Small intestine (tissue), 7 donors: ENCODE data around the gene ASPHD2. TPM values are rescaled to one million over a fixed set of nuclear protein-coding genes. Genes with fewer than 3 reads are reported as not detected.

Source experiments
- DNase-seq, 2 donors: peaks; one replicate each; pipeline versions ENCODE4 v3.0.0 to v3.0.0-alpha.2; 2013
- FAIRE-seq: peaks from 2 replicates; lab custom pipeline; 2012; peaks lifted over from hg19 to GRCh38; lab: Jason Lieb, UNC
- H3K27ac ChIP-seq, 3 donors: one replicate each; pipeline ENCODE4 v1.5.1; 2013; ENCODE audit warnings: low read length in 2 of 3, mild to moderate bottlenecking in 2 of 3, control low read depth in 1 of 3, inconsistent platforms in 1 of 3, low read depth in 1 of 3, moderate library complexity in 1 of 3
- H3K27me3 ChIP-seq, 3 donors: one replicate each; pipeline ENCODE4 v1.6.1; 2013; ENCODE audit warnings: low read length in 3 of 3, inconsistent platforms in 1 of 3; ENCODE audit not compliant: control insufficient read depth in 3 of 3, insufficient read depth in 3 of 3
- H3K36me3 ChIP-seq, 3 donors: one replicate each; pipeline ENCODE4 v1.6.1; 2013; ENCODE audit warnings: low read length in 3 of 3, inconsistent platforms in 1 of 3, low read depth in 1 of 3, mild to moderate bottlenecking in 1 of 3, moderate library complexity in 1 of 3; ENCODE audit not compliant: control insufficient read depth in 3 of 3, insufficient read depth in 2 of 3
- H3K4me1 ChIP-seq, 3 donors: one replicate each; pipeline ENCODE4 v1.6.1; 2013; ENCODE audit warnings: low read length in 2 of 3, inconsistent platforms in 1 of 3, low read depth in 1 of 3, mild to moderate bottlenecking in 1 of 3, moderate library complexity in 1 of 3; ENCODE audit not compliant: control insufficient read depth in 3 of 3, insufficient read depth in 2 of 3
- H3K4me3 ChIP-seq, 3 donors: one replicate each; pipeline ENCODE4 v1.5.1; 2013; ENCODE audit warnings: low read length in 3 of 3, control low read depth in 1 of 3, inconsistent platforms in 1 of 3, low read depth in 1 of 3, mild to moderate bottlenecking in 1 of 3, moderate library complexity in 1 of 3
- H3K9me3 ChIP-seq, 2 donors: one replicate each; pipeline ENCODE4 v1.6.1; 2013; ENCODE audit warnings: low read depth in 1 of 2, low read length in 1 of 2; ENCODE audit not compliant: control insufficient read depth in 2 of 2, insufficient read depth in 1 of 2
- WGBS, 3 donors: extraction: QIAGEN DNeasy Blood & Tissue Kit; methylation state at CpG; one replicate each; pipeline ENCODE4 v1.1.7; 2013; 5-methylcytosine and 5-hydroxymethylcytosine counted together
- polyA plus RNA-seq, 4 donors: library from polyadenylated mRNA; stranded (reverse) in 3 of 4; unstranded in 1 of 4; fragments of 200-250 nt in 3 of 4; fragments of 120-200 nt in 1 of 4; gene quantifications; one replicate each; pipeline versions ENCODE4 v1.2.1 to v1.2.3, GENCODE V29; 2013
- donor health status: healthy with polysubstance abuse.
- donor health status: control.
- donor health status: control.
- donor health status: Bipolar disorder and iron deficiency.
- donor health status: healthy.

ASPHD2 gene
- polyA plus RNA-seq, 4 donors = 0.45 to 1.8 (median 0.65) TPM

DNA sequence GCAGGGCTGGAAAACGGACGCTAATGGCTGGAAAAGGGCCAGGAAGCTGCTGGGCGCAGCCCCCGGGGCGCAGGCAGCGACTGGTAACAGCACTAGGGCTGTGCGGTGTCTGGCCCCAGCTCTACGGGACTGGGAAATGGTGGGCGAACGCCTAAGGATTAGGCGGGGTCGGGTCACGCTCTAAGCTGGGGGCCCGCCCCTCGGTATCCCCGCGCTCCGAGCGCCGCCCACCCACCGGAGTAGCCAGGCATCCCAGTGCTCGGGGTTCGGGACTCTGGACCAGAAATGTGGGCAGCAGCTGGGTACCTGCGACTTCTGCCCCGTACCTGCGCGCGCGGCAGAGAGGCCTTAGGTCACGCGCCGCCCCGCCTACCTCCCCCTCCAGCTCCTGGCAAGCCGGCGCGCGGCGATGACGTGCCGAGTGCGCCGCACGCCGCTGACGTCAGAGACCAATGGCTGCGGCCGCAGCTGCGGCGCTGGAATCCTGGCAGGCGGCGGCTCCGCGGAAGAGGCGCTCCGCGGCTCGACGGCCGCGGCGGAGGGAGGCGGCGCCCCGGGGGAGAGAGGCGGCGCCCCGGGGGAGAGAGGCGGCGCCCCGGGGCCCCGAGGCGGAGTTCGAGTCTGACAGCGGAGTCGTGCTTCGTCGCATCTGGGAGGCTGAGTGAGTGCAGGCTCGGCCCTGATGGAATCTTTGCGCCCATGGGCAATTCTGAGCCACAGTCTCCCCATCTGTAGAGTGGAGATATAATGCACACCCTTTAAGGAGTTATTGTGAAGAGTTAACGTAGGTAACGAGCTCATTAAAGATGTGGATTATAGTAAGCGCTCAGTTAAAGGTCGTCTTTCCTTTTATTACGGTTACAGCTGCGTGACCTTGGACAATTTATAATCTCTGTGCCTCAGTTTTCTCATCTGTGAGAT is 54.6 kb downstream of the ASPHD2 start, which contains the start of the genes HPS4 and SRRD:
HPS4 (minus strand) TSS at position 345 of the 921 bp plus-strand sequence. CDS start 2,021 bp downstream, outside the sequence.
SRRD (plus strand) TSS at position 439 of the 921 bp plus-strand sequence; CDS start at position 453, 14 bp downstream.
- Histone ChIP-seq H3K9me3 (no peaks in the 10 kb centered on the region), H3K27ac (peak within 1 kb of the TSS; percentile 90 to 97 (median 96)), H3K27me3 (no peaks in the 10 kb centered on the region), H3K4me1 (peaks cover 5 to 36% (median 22%) of the 10 kb centered on the region in 3 donors), H3K36me3 (peaks cover 3 to 21% (median 6%) of the 10 kb centered on the region in 3 donors), H3K4me3 (peak within 1 kb of the TSS; percentile 62 to 100 (median 82))
- FAIRE-seq (no peak), DNase-seq (peak; percentile 92 to 98)
- WGBS, 3 donors = 1% methylated on average over 58 to 85 of the region's 85 CpGs

DNA sequence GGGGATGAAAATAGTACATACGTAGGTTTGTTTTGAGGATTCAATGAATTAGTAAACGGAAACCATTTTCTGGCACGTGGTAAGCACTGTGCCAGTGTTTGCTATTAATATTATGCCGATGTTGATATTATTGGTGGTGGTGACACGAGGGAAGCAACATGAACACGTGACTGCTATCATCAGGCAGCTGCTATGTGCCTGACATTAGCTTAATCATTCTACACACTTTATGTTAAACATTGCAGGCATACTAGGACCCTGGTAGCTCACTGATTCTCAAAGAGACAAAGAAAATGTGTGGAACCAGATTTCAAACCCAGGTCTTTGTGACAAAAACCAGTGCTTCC is 55.3 kb downstream of the ASPHD2 start:
- peaks cover 3 to 25% (median 7%) of the 10 kb centered on the region in 3 donors for H3K36me3 ChIP-seq
- no peaks in the 10 kb centered on the region for H3K27me3 ChIP-seq
- peak overlapping the region; percentile 62 to 85 (median 82) for H3K4me3 ChIP-seq
- H3K4me1 ChIP-seq = peaks cover 5 to 34% (median 15%) of the 10 kb centered on the region in 3 donors
- DNase-seq (no peak), FAIRE-seq (no peak)
- H3K9me3 ChIP-seq = no peaks in the 10 kb centered on the region
- 4 to 5% (median 4%) methylated on average over 6 of the region's 6 CpGs for WGBS, 3 donors
- peak overlapping the region; percentile 76 to 96 (median 90) for H3K27ac ChIP-seq

DNA sequence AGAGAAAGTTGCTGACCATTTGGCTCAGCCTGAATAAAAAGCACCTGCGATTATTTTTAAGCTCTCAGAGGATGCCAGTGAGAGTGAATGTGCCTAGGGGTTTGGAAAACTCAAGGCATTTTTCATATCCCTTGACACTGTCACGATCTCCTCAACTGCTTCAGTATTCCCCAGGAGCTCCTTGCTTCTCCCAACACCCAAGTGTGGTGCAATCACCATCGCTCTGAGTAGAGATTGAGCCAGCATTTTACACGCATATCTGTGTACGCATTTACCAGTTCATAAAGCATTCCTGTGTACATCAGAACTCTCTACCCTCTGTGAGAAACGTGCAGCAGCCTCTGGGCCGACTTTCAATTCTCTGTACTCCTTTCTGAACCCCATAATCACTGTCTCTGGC is 56.0 kb downstream of the ASPHD2 start:
- H3K27me3 ChIP-seq = no peaks in the 10 kb centered on the region
- H3K4me1 ChIP-seq = peaks cover 5 to 36% (median 12%) of the 10 kb centered on the region in 3 donors
- no peak overlapping the region for H3K4me3 ChIP-seq
- FAIRE-seq (no peak), DNase-seq (peak in 1 of 2 donors; percentile 17)
- no peaks in the 10 kb centered on the region for H3K9me3 ChIP-seq
- no peak overlapping the region for H3K27ac ChIP-seq
- 42 to 64% (median 51%) methylated on average over 7 of the region's 7 CpGs for WGBS, 3 donors
- peaks cover 3 to 29% (median 9%) of the 10 kb centered on the region in 3 donors for H3K36me3 ChIP-seq

DNA sequence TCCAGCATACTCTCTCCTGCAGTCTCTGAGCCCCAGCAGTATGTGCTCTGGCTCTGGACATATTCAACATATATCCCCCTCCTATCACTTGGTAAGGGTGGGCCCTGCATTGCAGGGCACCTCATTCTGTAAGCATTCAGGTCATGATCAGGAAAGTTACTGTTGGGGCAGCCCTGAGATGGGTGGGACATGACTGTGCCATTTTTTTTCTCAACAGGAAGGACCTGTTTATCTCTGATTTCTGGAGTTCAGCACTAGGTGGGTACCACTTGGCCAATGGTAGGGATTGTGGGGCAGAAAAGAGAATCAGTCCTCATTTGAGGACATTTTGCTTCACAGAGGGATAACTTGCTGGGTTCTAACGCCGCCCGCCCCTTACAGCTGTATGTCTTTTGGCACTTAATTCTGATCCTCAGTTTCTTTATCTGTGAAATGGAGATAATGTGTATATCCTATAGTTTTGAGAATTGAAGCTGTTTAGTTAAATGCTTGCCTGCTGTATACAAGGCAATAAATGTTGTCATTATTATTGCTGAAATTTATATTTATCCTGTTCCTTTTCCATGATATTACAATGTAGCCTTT is 56.8 kb downstream of the ASPHD2 start:
- peaks cover 3 to 26% (median 13%) of the 10 kb centered on the region in 3 donors for H3K36me3 ChIP-seq
- FAIRE-seq = no peak
- H3K4me1 ChIP-seq = peaks cover 2 to 29% (median 12%) of the 10 kb centered on the region in 3 donors
- H3K27ac ChIP-seq = no peak overlapping the region
- no peaks in the 10 kb centered on the region for H3K9me3 ChIP-seq
- WGBS, 3 donors = 62 to 78% (median 76%) methylated on average over 3 of the region's 3 CpGs
- DNase-seq = no peak
- H3K4me3 ChIP-seq = no peak overlapping the region
- H3K27me3 ChIP-seq = no peaks in the 10 kb centered on the region

DNA sequence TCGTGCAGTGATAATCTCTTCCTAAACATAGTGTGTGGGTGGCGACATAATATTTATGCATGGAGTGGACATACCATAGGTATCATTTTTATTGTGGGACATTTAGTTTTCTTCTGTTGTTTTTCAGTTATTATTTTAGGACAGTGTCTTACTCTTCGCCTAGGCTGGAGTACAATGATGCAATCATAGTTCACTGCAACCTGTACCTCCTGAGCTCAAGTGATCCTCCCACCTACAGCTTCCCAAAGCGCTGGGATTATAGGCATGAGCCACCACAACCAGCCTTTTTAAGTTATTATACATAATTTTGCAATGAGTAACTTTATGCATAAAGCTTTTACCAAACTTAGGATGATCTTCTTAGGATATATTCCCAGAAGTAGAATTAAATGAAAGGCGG is 57.3 kb downstream of the ASPHD2 start:
- WGBS, 3 donors = 87 to 93% (median 89%) methylated on average over 5 of the region's 5 CpGs
- peaks cover 2 to 25% (median 12%) of the 10 kb centered on the region in 3 donors for H3K4me1 ChIP-seq
- peaks cover 4 to 26% (median 14%) of the 10 kb centered on the region in 3 donors for H3K36me3 ChIP-seq
- H3K9me3 ChIP-seq = no peaks in the 10 kb centered on the region
- H3K4me3 ChIP-seq = no peak overlapping the region
- no peaks in the 10 kb centered on the region for H3K27me3 ChIP-seq
- DNase-seq (no peak), FAIRE-seq (no peak)
- no peak overlapping the region for H3K27ac ChIP-seq

DNA sequence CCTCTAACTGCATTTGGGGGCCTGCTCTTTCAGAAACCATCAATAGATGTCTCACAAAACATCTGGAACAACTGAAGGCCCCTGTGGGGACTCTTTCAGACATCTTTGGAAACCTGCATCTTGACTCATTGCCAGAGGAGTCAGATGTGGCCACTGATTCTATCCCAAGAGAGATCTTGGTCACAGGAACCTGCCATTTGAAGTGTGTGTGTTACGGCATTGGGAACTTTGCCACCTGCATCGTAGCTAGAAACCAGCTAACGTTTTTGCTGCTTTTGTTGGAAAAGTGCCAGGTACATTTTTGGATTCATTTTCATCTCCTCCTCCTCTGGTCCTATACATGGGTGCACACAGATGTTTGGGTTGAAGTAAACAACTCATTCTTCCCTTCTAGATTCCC is 58.9 kb downstream of the ASPHD2 start:
- WGBS, 3 donors = 49 to 57% (median 54%) methylated on average over 3 of the region's 3 CpGs
- Histone ChIP-seq H3K27me3 (no peaks in the 10 kb centered on the region), H3K4me3 (no peak overlapping the region), H3K36me3 (peaks cover 9 to 36% (median 27%) of the 10 kb centered on the region in 3 donors), H3K4me1 (peaks cover under 1 to 12% (median 7%) of the 10 kb centered on the region in 3 donors), H3K27ac (no peak overlapping the region), H3K9me3 (no peaks in the 10 kb centered on the region)
- FAIRE-seq (no peak), DNase-seq (no peak)

DNA sequence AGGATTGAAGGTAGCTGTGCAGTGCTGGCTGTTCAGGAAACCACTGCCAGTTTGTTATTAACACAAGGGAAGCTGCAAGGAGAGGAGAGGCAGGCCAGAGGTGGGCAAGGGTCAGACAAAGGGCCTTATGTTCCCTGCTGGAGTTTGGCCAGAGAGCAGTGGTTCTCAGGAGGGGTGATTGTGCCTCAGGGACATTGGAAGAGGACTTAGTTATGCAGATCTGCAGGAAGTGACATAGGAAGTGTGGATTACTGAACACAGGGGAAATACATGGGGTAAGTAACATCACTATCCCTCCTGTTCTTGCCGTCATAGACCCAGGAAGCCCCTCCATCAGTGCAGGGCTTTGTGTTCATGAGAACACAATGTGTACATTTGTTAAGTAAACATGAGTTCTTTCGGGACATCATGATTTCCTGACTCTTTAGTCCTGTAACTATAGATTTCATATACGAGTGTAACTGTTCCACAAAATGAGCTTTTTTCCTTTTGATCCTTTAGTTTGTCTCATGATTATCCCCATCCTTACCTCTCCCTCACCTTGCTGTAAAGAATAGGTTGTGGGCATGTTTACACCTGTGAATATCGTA is 60.5 kb downstream of the ASPHD2 start:
- H3K4me1 ChIP-seq = peaks cover 0 to 7% (median 4%) of the 10 kb centered on the region in 3 donors
- H3K4me3 ChIP-seq = no peak overlapping the region
- FAIRE-seq (no peak), DNase-seq (peak in 1 of 2 donors; percentile 21)
- WGBS, 3 donors = 79 to 81% (median 80%) methylated on average over 4 of the region's 4 CpGs
- peaks cover 20 to 46% (median 33%) of the 10 kb centered on the region in 3 donors for H3K36me3 ChIP-seq
- H3K27ac ChIP-seq = no peak overlapping the region
- H3K9me3 ChIP-seq = no peaks in the 10 kb centered on the region
- no peaks in the 10 kb centered on the region for H3K27me3 ChIP-seq

DNA sequence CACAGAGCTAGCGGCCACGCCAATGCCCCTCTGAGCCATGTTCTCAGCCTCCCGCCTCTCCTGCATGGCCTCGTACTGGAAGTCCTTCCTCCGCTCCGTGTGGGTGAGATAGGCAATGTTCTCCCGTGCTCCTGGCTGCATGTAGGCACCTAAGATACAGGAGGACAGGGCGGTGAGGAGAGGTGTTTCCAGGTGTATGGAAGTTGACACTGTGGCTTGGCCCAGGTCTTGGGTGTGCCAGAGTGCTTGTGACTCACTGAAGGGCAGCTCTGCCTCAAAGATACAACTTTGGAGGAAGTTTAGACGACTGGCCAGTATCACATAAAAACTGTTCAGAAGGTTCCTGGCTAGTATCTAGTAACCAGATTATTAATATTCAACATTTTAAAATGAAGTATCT is 63.2 kb downstream of the ASPHD2 start:
- no peak for DNase-seq
- peaks cover 0 to 9% (median 0%) of the 10 kb centered on the region in 3 donors for H3K4me1 ChIP-seq
- peaks cover 22 to 63% (median 43%) of the 10 kb centered on the region in 3 donors for H3K36me3 ChIP-seq
- no peaks in the 10 kb centered on the region for H3K9me3 ChIP-seq
- 89 to 91% (median 91%) methylated on average over 9 of the region's 9 CpGs for WGBS, 3 donors
- FAIRE-seq = no peak
- H3K27me3 ChIP-seq = no peaks in the 10 kb centered on the region
- no peak overlapping the region for H3K27ac ChIP-seq
- H3K4me3 ChIP-seq = no peak overlapping the region
